Kidney epithelial cell (primary cell): Measurements from ENCODE around the gene STAG2. TPM values are rescaled to one million over a fixed set of nuclear protein-coding genes. Genes with fewer than 3 reads are reported as not detected.
A peak's percentile ranks its signal among the peaks of the same experiment; 100 is the strongest.

Experiments
- DNase-seq: peaks from one replicate; pipeline ENCODE4 v3.0.0-alpha.2; 2010; ENCODE audit warnings: low read depth
- H3K27me3 ChIP-seq: 2 replicates; pipeline ENCODE4 v1.6.0; 2011; ENCODE audit warnings: low read length; ENCODE audit not compliant: control insufficient read depth, insufficient read depth
- H3K36me3 ChIP-seq: 2 replicates; pipeline ENCODE4 v1.5.1; 2011; ENCODE audit warnings: low read length; ENCODE audit not compliant: control insufficient read depth, insufficient read depth
- H3K4me3 ChIP-seq: 2 replicates; pipeline ENCODE4 v1.5.1; 2011; ENCODE audit warnings: low read depth, mild to moderate bottlenecking, control low read depth, low read length
- total RNA-seq: library from RNA; depleted of rRNA; stranded (reverse); fragments of >200 nt; gene quantifications from 2 replicates; pipeline ENCODE4 v1.2.3, GENCODE V29; 2015
- TF ChIP-seq, protein P1 (sequence below): IDR thresholded peaks from 2 replicates; pipeline ENCODE4 v1.5.1; 2011; ENCODE audit warnings: mild to moderate bottlenecking, moderate library complexity, low read length, control low read depth, inconsistent platforms; ENCODE audit not compliant: insufficient read depth, poor library complexity, severe bottlenecking

The STAG2 gene
- total RNA-seq, 1 donor from 2014 or later, result 35.1 TPM

DNA sequence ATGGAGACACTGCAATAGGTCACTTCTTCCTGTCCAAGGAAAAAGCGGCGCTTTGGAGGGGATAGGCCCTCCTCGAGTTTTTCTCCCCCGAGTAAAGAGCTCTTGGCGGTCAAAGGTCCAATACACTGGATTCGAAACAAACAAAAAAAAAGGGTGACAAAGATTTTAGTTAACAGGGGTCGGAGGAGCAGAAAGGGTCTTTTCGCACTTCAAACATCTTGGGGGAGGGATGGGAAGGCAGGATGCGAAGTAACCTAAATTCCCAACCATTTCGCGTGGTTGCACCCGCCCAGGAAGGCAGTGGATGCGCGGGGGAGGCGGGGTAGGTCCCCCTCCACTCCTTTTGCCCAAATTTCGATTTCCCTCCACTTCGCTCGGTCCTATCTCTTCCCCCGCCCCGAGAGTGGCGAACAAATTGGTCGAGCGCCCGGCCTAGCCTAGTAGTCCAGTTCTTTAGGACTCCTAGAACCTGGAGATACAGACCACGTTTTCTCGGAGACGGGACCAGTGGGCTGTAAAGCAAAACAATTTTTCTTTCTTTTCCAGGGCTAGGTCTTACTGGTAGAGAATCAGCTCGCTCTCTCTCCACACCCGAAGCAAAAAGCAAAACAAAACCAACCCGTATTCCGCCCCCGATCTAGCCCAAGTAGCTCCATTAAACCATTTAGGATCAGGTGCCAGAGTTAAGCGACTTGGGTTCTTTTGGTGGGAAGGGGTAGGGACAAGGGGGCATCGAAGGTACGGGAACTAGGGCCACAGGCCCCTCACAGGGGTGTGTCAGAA, 2.0 kb upstream of the STAG2 start:
- H3K27me3 ChIP-seq, result no peaks in the 10 kb centered on the region
- H3K36me3 ChIP-seq, result no peaks in the 10 kb centered on the region
- DNase-seq, result no peak
- TF ChIP-seq, protein P1, sequence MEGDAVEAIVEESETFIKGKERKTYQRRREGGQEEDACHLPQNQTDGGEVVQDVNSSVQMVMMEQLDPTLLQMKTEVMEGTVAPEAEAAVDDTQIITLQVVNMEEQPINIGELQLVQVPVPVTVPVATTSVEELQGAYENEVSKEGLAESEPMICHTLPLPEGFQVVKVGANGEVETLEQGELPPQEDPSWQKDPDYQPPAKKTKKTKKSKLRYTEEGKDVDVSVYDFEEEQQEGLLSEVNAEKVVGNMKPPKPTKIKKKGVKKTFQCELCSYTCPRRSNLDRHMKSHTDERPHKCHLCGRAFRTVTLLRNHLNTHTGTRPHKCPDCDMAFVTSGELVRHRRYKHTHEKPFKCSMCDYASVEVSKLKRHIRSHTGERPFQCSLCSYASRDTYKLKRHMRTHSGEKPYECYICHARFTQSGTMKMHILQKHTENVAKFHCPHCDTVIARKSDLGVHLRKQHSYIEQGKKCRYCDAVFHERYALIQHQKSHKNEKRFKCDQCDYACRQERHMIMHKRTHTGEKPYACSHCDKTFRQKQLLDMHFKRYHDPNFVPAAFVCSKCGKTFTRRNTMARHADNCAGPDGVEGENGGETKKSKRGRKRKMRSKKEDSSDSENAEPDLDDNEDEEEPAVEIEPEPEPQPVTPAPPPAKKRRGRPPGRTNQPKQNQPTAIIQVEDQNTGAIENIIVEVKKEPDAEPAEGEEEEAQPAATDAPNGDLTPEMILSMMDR, result no peak
- peak overlapping the region; percentile 62 for H3K4me3 ChIP-seq

DNA sequence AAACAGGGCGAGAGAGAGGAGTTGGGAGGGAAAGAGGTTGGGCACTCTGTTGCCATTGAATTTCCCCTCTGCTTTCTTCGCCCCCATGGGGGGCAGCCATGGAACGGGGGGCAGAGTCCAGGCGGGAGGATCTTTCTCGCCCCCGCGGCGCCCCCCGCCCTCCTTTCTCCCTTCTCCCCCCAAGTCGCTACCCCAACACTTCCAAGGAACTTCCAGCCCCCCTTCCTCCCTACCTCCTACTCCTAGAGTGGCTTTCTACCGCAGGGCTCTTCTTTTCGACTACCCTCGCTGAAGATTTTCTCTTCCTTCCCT, 594 bp upstream of the STAG2 start:
- Histone ChIP-seq H3K36me3 (no peaks in the 10 kb centered on the region), H3K4me3 (peak overlapping the region; percentile 81), H3K27me3 (no peaks in the 10 kb centered on the region)
- TF ChIP-seq, protein P1, result no peak
- no peak for DNase-seq

DNA sequence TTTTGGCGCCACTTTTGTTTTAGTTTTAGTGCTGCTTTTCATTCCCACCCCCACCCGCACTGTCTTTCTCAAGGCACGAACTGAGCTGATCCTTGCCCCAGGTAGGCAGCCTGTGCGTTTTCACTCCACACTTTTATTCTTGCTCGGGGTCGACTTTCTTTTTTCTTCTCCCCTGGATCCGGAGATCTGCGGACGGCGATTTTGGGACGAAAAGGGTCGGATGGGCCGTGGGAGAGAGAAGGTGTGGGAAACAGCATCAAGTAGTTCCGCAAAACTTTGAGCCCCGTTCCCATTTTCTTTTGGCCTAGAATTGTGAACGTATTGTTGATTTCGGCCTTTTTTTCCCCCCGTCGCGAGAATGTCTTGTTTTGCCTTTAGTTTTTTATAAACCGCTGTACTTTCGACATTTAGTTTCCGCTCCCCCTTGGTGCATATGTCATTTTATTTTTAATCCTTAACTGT, 531 bp downstream of the STAG2 start:
- Histone ChIP-seq H3K4me3 (peak overlapping the region; percentile 81), H3K27me3 (no peaks in the 10 kb centered on the region), H3K36me3 (no peaks in the 10 kb centered on the region)
- TF ChIP-seq, protein P1, result no peak
- no peak for DNase-seq

DNA sequence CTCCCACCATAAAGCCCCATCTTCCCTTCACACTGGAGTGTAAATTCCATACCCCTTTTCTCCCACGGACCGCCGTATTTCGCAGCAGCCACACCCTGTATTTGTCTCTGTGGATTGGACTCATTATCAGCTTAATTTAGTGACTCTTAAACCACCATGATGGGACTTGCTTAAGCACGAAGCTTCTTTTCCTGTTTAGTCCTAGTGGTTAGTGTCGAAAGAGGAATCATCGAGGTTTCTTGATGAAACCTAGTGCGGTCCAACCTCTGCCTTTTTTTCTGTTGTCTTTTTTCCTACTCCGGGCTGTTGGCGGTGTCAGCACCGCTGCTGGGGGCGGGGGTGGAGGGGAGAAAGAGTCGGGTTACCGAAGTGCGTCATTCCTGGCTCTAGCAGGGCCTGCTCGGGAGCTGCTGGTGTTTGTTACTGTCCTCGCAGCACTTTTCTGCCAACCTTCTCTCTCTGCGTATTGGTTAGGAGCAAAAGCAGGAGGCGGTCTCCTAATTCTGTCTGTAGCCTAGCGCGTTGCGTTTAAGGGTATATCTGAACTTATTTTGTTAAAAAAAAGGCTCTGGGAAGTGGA, 1.4 kb downstream of the STAG2 start:
- Histone ChIP-seq H3K4me3 (peak overlapping the region; percentile 81), H3K36me3 (no peaks in the 10 kb centered on the region), H3K27me3 (no peaks in the 10 kb centered on the region)
- DNase-seq, result peak; percentile 76
- TF ChIP-seq, protein P1, result no peak

DNA sequence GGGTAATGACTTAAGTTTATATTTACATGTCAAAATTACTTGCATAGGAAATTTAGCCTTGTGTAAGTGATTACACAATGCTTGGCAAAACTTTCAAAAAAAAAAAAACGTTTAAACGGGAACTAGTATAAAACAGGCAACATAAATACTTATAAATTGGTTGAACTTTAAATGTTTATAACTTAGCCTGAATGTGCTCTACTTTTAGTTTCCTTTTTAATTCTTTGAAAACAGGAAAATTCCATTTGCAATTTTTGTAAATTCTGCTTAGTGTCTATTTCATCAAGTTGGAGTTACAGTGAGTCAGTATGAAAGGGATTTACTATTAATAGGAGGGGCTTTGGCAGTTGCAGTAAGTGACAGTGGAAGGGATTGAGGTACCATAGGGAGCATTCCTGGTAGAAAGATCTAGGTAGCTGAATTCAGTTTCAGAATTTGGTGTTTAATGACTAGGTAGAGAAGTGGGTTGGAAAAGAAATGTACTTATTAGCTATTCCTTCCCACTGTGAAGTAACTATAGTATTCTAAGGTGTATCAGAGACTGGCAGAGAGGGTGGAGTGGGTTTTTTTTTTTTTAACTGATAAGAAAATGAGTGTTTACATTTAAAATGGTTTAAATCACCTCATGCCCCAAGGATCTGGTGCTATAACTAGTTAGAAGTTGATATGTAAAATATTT, 2.8 kb downstream of the STAG2 start:
- TF ChIP-seq, protein P1, result no peak
- no peak overlapping the region for H3K4me3 ChIP-seq
- no peaks in the 10 kb centered on the region for H3K27me3 ChIP-seq
- no peak for DNase-seq
- H3K36me3 ChIP-seq, result no peaks in the 10 kb centered on the region
